ENCODE data around the gene SOX15.

GRCh38 chr17:7631398-7632380 is 41.8 kb upstream of the SOX15 start:
- TF ChIP-seq CTCF (IDR thresholded peaks at IDR 0.05) (no peak), EP300 (IDR thresholded peaks at IDR 0.05) (no peak), POLR2AphosphoS5 (IDR thresholded peaks at IDR 0.05) (no peak), POLR2A (IDR thresholded peaks at IDR 0.05) (no peak)

Measured in upper lobe of left lung (tissue), 4 donors.